K562 (cell line): ENCODE results near the gene MKS1. TPM values are rescaled to one million over a fixed set of nuclear protein-coding genes. Genes with fewer than 3 reads are reported as not detected.

Source experiments
- polyA plus RNA-seq, 8 experiments: library from polyadenylated mRNA; depleted of rRNA in 4 of 8; stranded (reverse) in 5 of 8; unstranded in 3 of 8; fragments of >200 nt; fragmentation: Nextera tagmentation in 2 of 8; fragmentation: Illumina TruSeq in 1 of 8; extraction: Ambion mirVana in 2 of 8; extraction: Trizol in 1 of 8; gene quantifications; 2 replicates each; pipeline versions ENCODE4 v1.2.1 to v1.2.3, GENCODE V29; 2011 to 2014; ENCODE audit warnings: inconsistent platforms in 1 of 8, missing spikeins in 1 of 8
- total RNA-seq, 7 experiments: library from RNA; depleted of rRNA in 6 of 7; stranded (reverse); fragments of >200 nt in 6 of 7; fragmentation: Illumina TruSeq in 2 of 7; extraction: Trizol in 2 of 7; gene quantifications; 2 replicates each; pipeline versions ENCODE4 v1.2.1 to v1.2.3, GENCODE V29; 2011 to 2021; ENCODE audit warnings: low replicate concordance in 1 of 7
- TF ChIP-seq, protein P1 (sequence below), 2 experiments: IDR thresholded peaks; 2 replicates each; pipeline ENCODE4 v1.6.1; 2011; ENCODE audit warnings: borderline replicate concordance in 1 of 2, control low read depth in 1 of 2, low read depth in 1 of 2, low read length in 1 of 2, mild to moderate bottlenecking in 1 of 2, mixed read lengths in 1 of 2, moderate library complexity in 1 of 2; ENCODE audit not compliant: insufficient read depth in 1 of 2, insufficient read length in 1 of 2, poor library complexity in 1 of 2, severe bottlenecking in 1 of 2; ENCODE audit errors: extremely low read depth in 1 of 2
- TF ChIP-seq, protein P2 (sequence below): fragments of 250-450 bp; sonication (Bioruptor Pico); IDR thresholded peaks from 2 replicates; pipeline ENCODE4 v1.5.0; 2021
- TF ChIP-seq, protein P3 (sequence below): fragments of 250-450 bp; sonication (Bioruptor Pico); IDR thresholded peaks from 2 replicates; pipeline ENCODE4 v1.5.0; 2021
- TF ChIP-seq, protein P4 (sequence below): sonication (generic); formaldehyde crosslinking; IDR thresholded peaks from 2 replicates; pipeline ENCODE4 v1.8.0; 2022; ENCODE audit warnings: mild to moderate bottlenecking, missing genetic modification reagents
- TF ChIP-seq, protein P5 (sequence below): fragments of 250-450 bp; sonication (Bioruptor Pico); IDR thresholded peaks from 2 replicates; pipeline ENCODE4 v1.5.0; 2021; ENCODE audit warnings: mild to moderate bottlenecking, moderate library complexity
- TF ChIP-seq, protein P6 (sequence below): sonication (generic); formaldehyde crosslinking; IDR thresholded peaks from 2 replicates; pipeline ENCODE4 v1.8.0; 2022; ENCODE audit warnings: mild to moderate bottlenecking, missing genetic modification reagents
- TF ChIP-seq, protein P7 (sequence below): fragments of 150-350 bp; IDR thresholded peaks from 2 replicates; pipeline ENCODE4 v1.6.1; 2014; ENCODE audit warnings: low read depth, mild to moderate bottlenecking, low read length, borderline replicate concordance

The MKS1 gene
- total and polyA plus RNA-seq, 9 of the 15 experiments (the other 6 are each of a cell fraction or from before 2014, with no cell fraction given) = 16.3 to 31.0 (median 25.9) TPM

DNA sequence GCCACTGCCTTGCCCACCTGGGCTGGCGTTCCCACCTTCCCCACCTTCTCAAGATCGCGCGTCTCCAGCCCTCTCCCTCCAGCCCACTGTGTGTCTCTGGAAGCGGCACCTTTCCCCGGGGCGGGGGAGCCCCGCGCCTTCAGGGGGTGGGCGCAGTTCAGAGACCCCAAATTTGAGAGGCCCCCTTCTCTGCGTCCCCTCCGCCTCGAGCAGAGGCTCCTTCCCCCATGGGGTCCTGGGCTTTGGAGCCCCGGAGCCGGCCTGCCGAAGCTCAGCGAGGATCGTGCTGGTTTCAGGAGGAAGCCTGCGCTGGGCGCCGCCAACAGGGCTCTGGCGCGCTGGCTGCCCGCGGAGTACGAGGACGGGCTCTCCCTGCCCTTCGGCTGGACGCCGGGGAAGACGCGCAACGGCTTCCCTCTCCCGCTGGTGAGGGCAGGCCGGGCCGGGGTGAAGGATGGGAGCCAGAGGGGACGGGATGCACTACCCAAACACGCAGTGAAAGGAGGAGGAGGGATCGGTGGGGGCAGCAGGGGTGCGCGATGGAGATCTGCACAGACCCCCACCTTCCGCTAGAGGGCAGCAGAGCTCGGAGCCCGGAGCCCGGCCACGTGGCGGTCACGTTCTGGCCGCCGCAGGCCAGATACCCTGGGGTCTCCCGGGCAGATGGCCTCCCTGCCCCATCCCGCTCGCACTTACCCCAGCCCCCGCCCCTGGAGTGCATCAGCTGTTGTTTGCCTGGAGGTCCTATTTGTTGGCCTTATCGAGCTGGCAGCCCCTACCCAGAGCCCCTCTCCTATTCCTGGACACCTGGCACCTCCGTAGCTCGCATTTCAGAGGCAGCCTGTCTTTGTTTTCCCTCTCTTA, 30.4 kb upstream of the MKS1 start (continued):
- TF ChIP-seq, protein P1, sequence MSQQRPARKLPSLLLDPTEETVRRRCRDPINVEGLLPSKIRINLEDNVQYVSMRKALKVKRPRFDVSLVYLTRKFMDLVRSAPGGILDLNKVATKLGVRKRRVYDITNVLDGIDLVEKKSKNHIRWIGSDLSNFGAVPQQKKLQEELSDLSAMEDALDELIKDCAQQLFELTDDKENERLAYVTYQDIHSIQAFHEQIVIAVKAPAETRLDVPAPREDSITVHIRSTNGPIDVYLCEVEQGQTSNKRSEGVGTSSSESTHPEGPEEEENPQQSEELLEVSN (IDR thresholded peaks at IDR 0.05; ENCODE audit: borderline replicate concordance in 1 of 2, extremely low read depth in 1 of 2, insufficient read depth in 1 of 2, insufficient read length in 1 of 2, low read depth in 1 of 2, low read length in 1 of 2, poor library complexity in 1 of 2, severe bottlenecking in 1 of 2) = peak; percentile 99
- TF ChIP-seq, protein P2, sequence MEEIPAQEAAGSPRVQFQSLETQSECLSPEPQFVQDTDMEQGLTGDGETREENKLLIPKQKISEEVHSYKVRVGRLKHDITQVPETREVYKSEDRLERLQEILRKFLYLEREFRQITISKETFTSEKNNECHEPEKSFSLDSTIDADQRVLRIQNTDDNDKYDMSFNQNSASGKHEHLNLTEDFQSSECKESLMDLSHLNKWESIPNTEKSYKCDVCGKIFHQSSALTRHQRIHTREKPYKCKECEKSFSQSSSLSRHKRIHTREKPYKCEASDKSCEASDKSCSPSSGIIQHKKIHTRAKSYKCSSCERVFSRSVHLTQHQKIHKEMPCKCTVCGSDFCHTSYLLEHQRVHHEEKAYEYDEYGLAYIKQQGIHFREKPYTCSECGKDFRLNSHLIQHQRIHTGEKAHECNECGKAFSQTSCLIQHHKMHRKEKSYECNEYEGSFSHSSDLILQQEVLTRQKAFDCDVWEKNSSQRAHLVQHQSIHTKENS (CRISPR knock-in tag) = no peak
- TF ChIP-seq, protein P3, sequence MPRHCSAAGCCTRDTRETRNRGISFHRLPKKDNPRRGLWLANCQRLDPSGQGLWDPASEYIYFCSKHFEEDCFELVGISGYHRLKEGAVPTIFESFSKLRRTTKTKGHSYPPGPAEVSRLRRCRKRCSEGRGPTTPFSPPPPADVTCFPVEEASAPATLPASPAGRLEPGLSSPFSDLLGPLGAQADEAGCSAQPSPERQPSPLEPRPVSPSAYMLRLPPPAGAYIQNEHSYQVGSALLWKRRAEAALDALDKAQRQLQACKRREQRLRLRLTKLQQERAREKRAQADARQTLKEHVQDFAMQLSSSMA = no peak
- TF ChIP-seq, protein P4, sequence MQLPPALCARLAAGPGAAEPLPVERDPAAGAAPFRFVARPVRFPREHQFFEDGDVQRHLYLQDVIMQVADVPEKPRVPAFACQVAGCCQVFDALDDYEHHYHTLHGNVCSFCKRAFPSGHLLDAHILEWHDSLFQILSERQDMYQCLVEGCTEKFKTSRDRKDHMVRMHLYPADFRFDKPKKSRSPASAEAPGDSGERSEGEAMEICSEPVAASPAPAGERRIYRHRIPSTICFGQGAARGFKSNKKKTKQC = peak; percentile 97
- TF ChIP-seq, protein P5, sequence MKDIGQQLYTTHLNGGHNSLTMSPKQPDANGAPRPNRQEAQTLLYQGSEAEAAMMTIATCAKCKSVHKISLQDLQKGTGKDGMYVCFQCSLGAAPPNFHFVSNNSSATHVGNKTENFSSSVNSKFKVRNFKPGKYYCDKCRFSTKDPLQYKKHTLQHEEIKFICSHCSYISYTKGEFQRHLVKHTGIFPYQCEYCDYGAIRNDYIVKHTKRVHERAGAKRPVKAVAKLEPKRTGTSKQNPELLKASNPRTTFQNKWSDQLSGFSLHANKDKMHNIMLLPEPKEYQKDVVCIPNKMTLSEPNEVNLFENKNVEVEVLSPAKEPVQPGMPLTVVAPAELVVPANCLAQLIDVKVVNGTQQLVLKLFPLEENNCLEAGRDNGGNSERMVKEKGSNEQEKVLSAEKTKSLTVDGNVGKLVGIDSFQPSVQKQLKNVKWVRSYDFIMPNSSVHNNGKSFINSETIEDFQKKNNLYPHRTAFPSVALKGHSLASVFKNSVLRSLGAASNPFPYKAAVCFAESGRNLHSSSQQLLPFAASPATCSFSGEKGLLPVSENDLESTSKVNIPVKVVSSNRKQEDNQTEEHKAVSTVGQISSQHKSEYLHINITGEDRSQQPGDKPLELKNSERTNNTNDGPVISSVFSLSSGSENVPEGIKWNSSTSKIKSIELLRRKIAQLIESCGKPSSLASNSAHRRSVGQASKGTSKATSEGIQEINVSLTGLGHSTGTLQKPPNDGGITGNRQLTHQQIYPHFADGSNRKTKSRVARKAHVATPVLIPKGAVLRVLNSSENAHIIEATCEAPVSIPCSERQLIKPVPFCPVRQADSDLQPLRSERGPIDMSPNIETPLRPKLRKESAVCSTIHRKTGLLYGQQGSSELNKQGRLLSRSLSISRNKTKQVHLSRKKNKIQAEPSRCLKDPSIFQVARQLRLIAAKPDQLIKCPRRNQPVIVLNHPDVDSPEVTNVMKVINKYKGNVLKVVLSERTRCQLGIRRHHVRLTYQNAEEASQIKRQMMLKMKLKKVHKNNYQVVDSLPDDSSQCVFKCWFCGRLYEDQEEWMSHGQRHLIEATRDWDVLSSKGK (CRISPR knock-in tag) = no peak
- TF ChIP-seq, protein P6, sequence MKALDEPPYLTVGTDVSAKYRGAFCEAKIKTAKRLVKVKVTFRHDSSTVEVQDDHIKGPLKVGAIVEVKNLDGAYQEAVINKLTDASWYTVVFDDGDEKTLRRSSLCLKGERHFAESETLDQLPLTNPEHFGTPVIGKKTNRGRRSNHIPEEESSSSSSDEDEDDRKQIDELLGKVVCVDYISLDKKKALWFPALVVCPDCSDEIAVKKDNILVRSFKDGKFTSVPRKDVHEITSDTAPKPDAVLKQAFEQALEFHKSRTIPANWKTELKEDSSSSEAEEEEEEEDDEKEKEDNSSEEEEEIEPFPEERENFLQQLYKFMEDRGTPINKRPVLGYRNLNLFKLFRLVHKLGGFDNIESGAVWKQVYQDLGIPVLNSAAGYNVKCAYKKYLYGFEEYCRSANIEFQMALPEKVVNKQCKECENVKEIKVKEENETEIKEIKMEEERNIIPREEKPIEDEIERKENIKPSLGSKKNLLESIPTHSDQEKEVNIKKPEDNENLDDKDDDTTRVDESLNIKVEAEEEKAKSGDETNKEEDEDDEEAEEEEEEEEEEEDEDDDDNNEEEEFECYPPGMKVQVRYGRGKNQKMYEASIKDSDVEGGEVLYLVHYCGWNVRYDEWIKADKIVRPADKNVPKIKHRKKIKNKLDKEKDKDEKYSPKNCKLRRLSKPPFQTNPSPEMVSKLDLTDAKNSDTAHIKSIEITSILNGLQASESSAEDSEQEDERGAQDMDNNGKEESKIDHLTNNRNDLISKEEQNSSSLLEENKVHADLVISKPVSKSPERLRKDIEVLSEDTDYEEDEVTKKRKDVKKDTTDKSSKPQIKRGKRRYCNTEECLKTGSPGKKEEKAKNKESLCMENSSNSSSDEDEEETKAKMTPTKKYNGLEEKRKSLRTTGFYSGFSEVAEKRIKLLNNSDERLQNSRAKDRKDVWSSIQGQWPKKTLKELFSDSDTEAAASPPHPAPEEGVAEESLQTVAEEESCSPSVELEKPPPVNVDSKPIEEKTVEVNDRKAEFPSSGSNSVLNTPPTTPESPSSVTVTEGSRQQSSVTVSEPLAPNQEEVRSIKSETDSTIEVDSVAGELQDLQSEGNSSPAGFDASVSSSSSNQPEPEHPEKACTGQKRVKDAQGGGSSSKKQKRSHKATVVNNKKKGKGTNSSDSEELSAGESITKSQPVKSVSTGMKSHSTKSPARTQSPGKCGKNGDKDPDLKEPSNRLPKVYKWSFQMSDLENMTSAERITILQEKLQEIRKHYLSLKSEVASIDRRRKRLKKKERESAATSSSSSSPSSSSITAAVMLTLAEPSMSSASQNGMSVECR (CRISPR knock-in tag) = no peak; the same call in 1 of the 2 replicates
- TF ChIP-seq, protein P7, sequence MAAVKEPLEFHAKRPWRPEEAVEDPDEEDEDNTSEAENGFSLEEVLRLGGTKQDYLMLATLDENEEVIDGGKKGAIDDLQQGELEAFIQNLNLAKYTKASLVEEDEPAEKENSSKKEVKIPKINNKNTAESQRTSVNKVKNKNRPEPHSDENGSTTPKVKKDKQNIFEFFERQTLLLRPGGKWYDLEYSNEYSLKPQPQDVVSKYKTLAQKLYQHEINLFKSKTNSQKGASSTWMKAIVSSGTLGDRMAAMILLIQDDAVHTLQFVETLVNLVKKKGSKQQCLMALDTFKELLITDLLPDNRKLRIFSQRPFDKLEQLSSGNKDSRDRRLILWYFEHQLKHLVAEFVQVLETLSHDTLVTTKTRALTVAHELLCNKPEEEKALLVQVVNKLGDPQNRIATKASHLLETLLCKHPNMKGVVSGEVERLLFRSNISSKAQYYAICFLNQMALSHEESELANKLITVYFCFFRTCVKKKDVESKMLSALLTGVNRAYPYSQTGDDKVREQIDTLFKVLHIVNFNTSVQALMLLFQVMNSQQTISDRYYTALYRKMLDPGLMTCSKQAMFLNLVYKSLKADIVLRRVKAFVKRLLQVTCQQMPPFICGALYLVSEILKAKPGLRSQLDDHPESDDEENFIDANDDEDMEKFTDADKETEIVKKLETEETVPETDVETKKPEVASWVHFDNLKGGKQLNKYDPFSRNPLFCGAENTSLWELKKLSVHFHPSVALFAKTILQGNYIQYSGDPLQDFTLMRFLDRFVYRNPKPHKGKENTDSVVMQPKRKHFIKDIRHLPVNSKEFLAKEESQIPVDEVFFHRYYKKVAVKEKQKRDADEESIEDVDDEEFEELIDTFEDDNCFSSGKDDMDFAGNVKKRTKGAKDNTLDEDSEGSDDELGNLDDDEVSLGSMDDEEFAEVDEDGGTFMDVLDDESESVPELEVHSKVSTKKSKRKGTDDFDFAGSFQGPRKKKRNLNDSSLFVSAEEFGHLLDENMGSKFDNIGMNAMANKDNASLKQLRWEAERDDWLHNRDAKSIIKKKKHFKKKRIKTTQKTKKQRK = no peak
